GM12801 (cell line): ENCODE measurements around the gene GTF3C5.

Source experiments
- TF ChIP-seq, protein P1 (sequence below): IDR thresholded peaks from one replicate; pipeline ENCODE4 v1.5.1; 2011; ENCODE audit warnings: control low read depth; ENCODE audit not compliant: insufficient read length; ENCODE audit errors: extremely low read depth

Gene GTF3C5

DNA sequence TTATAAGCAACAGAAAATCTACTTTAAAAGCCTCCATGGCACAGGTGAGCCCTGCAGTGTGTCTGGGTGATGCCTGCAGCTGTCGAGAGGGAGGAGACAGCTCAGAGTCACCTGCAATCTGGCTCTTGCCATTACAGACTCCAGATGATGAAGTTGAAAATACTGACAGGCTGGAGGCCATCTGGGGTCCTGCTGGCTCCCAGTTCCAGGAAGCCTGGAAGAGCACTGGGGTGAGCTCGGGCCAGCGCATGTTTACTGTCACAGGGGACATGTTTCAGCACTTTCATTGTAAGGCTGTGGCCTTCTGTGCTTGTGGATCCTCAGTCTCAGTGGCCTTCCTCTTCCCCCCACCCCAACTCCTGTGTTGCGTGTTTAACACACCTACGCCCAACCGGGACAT lies 59.4 kb downstream of the GTF3C5 start:
- TF ChIP-seq, protein P1, sequence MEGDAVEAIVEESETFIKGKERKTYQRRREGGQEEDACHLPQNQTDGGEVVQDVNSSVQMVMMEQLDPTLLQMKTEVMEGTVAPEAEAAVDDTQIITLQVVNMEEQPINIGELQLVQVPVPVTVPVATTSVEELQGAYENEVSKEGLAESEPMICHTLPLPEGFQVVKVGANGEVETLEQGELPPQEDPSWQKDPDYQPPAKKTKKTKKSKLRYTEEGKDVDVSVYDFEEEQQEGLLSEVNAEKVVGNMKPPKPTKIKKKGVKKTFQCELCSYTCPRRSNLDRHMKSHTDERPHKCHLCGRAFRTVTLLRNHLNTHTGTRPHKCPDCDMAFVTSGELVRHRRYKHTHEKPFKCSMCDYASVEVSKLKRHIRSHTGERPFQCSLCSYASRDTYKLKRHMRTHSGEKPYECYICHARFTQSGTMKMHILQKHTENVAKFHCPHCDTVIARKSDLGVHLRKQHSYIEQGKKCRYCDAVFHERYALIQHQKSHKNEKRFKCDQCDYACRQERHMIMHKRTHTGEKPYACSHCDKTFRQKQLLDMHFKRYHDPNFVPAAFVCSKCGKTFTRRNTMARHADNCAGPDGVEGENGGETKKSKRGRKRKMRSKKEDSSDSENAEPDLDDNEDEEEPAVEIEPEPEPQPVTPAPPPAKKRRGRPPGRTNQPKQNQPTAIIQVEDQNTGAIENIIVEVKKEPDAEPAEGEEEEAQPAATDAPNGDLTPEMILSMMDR = no peak

DNA sequence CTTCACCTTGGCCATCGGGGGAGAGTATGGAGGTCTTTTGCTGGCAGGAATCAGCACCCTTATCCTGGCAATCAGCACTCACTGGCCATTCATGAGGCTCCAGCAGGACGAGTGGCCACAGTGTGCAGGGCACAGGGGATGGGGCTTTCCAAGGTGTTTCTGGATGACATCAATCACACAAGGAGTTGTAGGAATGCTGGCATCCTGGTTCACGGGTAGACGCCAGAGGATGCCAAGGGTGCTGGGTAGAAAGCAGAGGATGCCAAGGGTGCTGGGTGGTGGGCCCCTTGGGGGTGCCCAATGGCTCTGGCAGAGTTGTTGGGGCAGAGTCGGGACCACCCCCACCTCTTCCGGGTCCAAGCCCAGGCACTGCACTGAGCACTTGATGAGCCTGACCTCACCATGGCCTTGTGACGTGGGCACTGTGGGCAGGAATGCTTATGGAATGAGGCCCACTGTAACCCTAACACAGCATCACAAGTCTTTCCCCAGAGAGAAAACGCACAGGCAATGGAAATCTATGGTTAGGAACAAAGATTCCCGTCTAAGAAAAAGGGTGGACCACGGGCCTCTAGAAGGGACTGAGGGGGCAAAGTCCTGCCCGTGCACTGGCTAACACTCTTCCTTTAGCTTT lies 60.1 kb downstream of the GTF3C5 start:
- TF ChIP-seq, protein P1 = no peak

DNA sequence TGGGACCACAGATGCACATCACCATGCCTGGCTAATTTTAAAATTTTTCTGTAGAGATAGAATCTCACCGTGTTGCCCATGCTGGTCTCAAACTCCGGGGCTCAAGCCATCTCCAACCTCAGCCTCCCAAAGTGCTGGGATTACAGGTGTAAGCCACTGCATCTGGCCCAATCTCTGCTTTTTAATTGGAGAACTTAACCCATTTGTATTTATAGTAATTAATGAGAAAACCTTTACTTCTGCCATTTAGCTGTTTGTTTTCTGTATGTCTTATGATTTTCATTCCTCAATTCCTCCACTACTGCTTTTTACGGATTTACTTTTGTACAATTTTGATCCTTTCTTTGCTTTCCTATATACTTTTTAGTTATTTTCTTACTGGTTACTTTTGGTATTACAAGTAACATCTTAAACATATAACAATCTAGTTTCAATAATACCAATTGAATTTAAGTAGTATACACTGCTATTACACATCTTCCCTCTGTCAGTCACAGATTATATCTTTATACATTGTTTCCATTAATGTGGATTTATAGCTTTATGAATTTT lies 64.1 kb downstream of the GTF3C5 start:
- TF ChIP-seq, protein P1 = no peak

DNA sequence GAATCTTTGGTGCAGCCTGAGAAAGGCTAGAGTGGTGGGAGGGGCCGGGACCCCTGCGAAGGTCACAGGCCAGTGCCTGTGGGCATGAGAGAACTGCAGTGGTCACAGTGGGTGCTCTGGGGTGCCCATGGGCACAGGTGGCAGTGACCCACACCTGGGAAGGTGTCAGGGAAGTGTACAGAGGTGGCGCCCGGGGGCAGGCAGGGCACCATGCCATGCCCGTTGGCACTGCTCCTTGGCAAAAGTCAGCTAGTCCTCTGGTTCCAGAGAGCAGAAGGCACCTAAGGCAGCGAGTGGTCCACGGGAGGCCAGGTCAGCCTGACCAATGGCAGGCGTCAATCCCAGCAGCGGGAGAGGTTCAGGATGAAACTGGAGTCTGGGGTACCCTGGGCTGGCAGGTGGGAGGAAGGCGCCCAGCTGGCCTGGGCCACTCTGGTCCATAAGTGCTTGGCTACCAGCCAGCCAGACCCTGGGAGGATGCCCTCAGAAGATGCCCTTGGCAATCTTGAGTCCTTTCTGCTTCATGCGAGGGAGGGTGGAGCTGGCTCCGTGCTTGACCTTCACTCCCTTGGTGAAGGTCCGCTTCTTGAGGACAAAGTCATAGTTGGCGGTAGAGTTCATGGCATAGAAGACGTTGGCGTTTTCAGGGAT lies 67.4 kb downstream of the GTF3C5 start:
- TF ChIP-seq, protein P1 = no peak

DNA sequence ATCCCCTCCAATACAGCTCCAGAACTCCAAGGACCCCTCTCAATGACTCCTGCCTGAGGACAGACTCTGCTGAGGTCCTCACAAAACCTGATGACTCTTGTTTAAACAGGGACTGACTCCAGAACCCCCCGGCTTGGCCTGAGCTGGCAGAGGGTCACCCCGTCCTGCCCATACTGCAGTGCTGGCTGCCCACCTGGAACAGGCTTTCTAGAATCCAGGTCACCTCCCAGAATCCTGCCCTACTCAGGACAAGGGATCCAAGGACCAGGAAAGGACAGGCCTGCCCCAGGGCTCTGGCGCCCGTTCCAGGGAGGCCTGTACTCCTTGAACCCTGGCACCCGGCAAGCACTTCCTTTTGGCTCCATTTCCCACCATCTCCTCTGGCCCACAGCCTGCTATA lies 68.1 kb downstream of the GTF3C5 start:
- TF ChIP-seq, protein P1 = no peak

DNA sequence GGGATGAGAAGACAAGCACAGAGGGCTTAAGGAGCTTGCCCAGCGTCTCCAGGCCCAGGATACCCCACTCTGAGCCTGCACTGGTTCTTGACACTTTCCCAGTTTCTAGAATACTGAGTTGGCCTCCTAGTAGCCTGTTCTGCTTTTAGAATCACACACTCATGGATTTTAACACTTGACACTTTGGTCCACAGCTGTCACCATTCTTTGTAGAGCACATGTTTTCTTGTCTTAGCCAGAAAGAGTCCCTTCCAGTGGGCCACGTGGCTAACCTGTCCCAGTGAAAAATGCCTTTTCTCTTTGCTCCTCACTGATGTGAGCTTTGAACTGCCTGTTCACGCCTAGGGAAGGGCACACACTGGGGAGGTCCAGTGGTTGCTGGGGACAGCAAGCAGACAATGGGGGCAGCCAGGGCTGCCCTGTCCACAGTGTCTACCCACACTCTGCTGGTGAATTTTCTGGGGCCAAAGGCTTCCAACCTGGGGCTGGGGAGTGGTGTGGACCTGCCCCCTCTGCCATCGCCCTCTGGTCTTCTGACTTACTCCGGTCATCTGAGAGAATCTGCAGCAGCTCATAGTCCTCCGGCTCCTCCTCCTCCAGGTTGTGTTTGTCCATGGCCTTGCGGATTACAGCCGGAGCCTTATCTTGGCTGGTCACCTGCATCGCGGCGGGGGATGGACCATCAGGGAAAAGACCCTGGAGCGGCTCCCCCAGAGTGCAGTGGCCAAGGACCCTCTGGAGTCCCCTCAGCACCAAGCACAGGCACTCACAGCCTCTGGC lies 69.1 kb downstream of the GTF3C5 start:
- TF ChIP-seq, protein P1 = no peak
